ENCODE results near the gene PLB1.

DNA sequence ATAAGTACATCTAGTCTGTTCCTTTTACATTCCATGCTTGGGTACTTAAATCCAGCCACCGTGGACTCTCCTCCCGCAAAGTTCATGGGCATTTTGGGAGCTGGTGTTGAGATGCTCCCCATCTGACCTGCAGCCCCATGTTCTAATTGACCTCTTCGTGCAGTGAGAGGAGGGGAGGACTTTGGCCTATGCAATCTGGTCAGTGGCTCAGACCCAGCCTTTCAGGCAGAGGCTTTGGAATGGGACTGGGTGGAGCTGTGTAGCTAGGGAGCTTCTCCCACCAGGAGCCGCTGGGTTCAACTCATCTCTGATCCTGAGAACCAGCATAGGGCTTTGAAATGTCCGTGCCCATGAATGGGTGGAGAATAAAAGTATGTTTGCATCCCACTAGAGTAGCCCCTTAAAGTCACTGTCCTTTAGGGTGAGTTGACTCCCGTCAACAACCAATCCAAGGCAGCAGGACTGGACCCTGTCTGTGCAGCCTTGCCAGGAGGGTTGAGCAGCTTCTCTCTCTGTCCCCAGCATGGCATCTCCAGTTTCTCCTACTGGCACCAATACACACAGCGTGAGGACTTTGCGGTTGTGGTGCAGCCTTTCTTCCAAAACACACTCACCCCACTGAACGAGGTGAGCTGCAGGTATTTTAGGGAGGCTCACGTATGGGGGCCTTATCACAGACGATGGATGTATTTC is 135.8 kb downstream of the PLB1 start:
- TF ChIP-seq, protein P1, sequence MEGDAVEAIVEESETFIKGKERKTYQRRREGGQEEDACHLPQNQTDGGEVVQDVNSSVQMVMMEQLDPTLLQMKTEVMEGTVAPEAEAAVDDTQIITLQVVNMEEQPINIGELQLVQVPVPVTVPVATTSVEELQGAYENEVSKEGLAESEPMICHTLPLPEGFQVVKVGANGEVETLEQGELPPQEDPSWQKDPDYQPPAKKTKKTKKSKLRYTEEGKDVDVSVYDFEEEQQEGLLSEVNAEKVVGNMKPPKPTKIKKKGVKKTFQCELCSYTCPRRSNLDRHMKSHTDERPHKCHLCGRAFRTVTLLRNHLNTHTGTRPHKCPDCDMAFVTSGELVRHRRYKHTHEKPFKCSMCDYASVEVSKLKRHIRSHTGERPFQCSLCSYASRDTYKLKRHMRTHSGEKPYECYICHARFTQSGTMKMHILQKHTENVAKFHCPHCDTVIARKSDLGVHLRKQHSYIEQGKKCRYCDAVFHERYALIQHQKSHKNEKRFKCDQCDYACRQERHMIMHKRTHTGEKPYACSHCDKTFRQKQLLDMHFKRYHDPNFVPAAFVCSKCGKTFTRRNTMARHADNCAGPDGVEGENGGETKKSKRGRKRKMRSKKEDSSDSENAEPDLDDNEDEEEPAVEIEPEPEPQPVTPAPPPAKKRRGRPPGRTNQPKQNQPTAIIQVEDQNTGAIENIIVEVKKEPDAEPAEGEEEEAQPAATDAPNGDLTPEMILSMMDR (IDR thresholded peaks at IDR 0.05): no peak
- TF ChIP-seq POLR2A (IDR thresholded peaks at IDR 0.05): no peak

Measured in esophagus squamous epithelium (tissue), 4 donors.